H1 (cell line): Measurements from ENCODE around the gene ANKRD40CL. TPM values are rescaled to one million over a fixed set of nuclear protein-coding genes. Genes with fewer than 3 reads are reported as not detected.

ENCODE experiments used
- CHD7 ChIP-seq: fragments of 300-600 bp; sonication (generic); IDR thresholded peaks from 2 replicates; pipeline ENCODE4 v1.7.1; 2012; ENCODE audit warnings: low read length, moderate library complexity, mild to moderate bottlenecking, inconsistent platforms; ENCODE audit not compliant: insufficient replicate concordance
- CTBP2 ChIP-seq: IDR thresholded peaks from 2 replicates; pipeline ENCODE4 v1.7.0; 2011; ENCODE audit warnings: borderline replicate concordance, mild to moderate bottlenecking, moderate library complexity, mixed read lengths, low read length; ENCODE audit not compliant: insufficient read depth, insufficient read length
- EP300 ChIP-seq, 2 experiments: IDR thresholded peaks; 1 replicate in 1 of 2; 2 replicates in 1 of 2; pipeline ENCODE4 v1.6.1; 2011 to 2012; ENCODE audit warnings: low read depth in 2 of 2, low read length in 2 of 2, mild to moderate bottlenecking in 2 of 2, borderline replicate concordance in 1 of 2, inconsistent platforms in 1 of 2, moderate library complexity in 1 of 2
- MAX ChIP-seq: IDR thresholded peaks from 2 replicates; pipeline ENCODE4 v1.6.1; 2012; ENCODE audit warnings: inconsistent platforms
- NANOG ChIP-seq: IDR thresholded peaks from 2 replicates; pipeline ENCODE4 v1.6.1; 2011; ENCODE audit warnings: low read length, low read depth, mild to moderate bottlenecking, inconsistent platforms; ENCODE audit not compliant: insufficient read depth, poor library complexity, severe bottlenecking
- POLR2AphosphoS5 ChIP-seq: IDR thresholded peaks from 2 replicates; pipeline ENCODE4 v1.6.1; 2011; ENCODE audit warnings: low read depth, low read length
- RFX5 ChIP-seq: IDR thresholded peaks from 2 replicates; pipeline ENCODE4 v1.6.1; 2011; ENCODE audit warnings: low read depth, low read length, improper control_type of control experiment, borderline replicate concordance
- SIN3A ChIP-seq, 2 experiments: IDR thresholded peaks in 1 of 2; conservative IDR thresholded peaks in 1 of 2; 2 replicates each; pipeline ENCODE4 v1.6.1; 2011 to 2012; ENCODE audit warnings: low read length in 2 of 2, improper control_type of control experiment in 1 of 2, low read depth in 1 of 2, mild to moderate bottlenecking in 1 of 2
- SP4 ChIP-seq: IDR thresholded peaks from 2 replicates; pipeline ENCODE4 v1.6.1; 2012; ENCODE audit warnings: low read length, inconsistent platforms
- polyA plus RNA-seq, 7 experiments: library from polyadenylated mRNA; depleted of rRNA in 3 of 7; stranded (reverse) in 5 of 7; unstranded in 2 of 7; fragments of >200 nt in 5 of 7; fragments of 200-250 nt in 2 of 7; gene quantifications; 1 replicate in 5 of 7; 2 replicates in 1 of 7; 4 replicates in 1 of 7; pipeline versions ENCODE4 v1.2.1 to v1.2.3, GENCODE V29; 2011 to 2013; ENCODE audit warnings: missing spikeins in 2 of 7, mixed read lengths in 2 of 7
- total RNA-seq: library from RNA; stranded (reverse); fragmentation: NEBNext Ultra II Directional; extraction: Animal tissue kit (Norgen Biotek cat#: 25700); gene quantifications from 2 replicates; pipeline ENCODE4 v1.2.1, GENCODE V29; 2021

Gene ANKRD40CL
- total and polyA plus RNA-seq, 2 of the 8 experiments (the other 6 are each of a cell fraction or from before 2014, with no cell fraction given) = not detected

- TF ChIP-seq CHD7 (no peak), NANOG (no peak), SIN3A (conservative IDR thresholded peaks at IDR 0.05 in 1 of 2, IDR thresholded peaks at IDR 0.05 in 1 of 2; ENCODE audit: low read depth in 1 of 2, low read length in 2 of 2) (no peak), SP4 (no peak), EP300 (IDR thresholded peaks at IDR 0.05; ENCODE audit: borderline replicate concordance in 1 of 2, low read depth in 2 of 2, low read length in 2 of 2) (no peak), RFX5 (no peak), CTBP2 (no peak), POLR2AphosphoS5 (no peak), MAX (no peak)
These were observed 12.5 kb upstream of the ANKRD40CL start (continued) for GRCh38 chr17:50779747-50780353.
